SK-N-SH (cell line): ENCODE results near the gene ESPL1.

ENCODE experiments used
- CHD2 ChIP-seq: fragments of 150-350 bp; IDR thresholded peaks from 2 replicates; pipeline ENCODE4 v1.6.1; 2018; ENCODE audit warnings: low read length; ENCODE audit not compliant: partially characterized antibody
- EP300 ChIP-seq, 2 experiments: IDR thresholded peaks; 2 replicates each; pipeline versions ENCODE4 v1.4.0 to v1.6.1; 2012; ENCODE audit warnings: borderline replicate concordance in 1 of 2, low read depth in 1 of 2, low read length in 1 of 2
- EZH2phosphoT487 ChIP-seq: fragments of 200-600 bp; sonication (generic); IDR thresholded peaks from 2 replicates; pipeline ENCODE4 v1.6.1; 2017; ENCODE audit warnings: low read depth, mixed run types, mild to moderate bottlenecking, antibody characterized with exemption, moderate library complexity, borderline replicate concordance
- GABPA ChIP-seq: IDR thresholded peaks from 2 replicates; pipeline ENCODE4 v1.4.0; 2012; ENCODE audit warnings: low read depth, mild to moderate bottlenecking
- MXI1 ChIP-seq: IDR thresholded peaks from 2 replicates; pipeline ENCODE4 v1.6.1; 2012; ENCODE audit warnings: mild to moderate bottlenecking, low read depth, low read length, improper control_type of control experiment
- POLR2AphosphoS5 ChIP-seq: IDR thresholded peaks from 2 replicates; pipeline ENCODE4 v1.6.1; 2012; ENCODE audit warnings: low read depth, low read length
- TF ChIP-seq, protein P1 (sequence below): fragments of 200-600 bp; sonication (generic); IDR thresholded peaks from 2 replicates; pipeline ENCODE4 v1.6.1; 2017; ENCODE audit warnings: antibody characterized with exemption, mild to moderate bottlenecking, moderate library complexity
- TF ChIP-seq, protein P2 (sequence below): IDR thresholded peaks from 2 replicates; pipeline ENCODE4 v1.4.0; 2012; ENCODE audit warnings: low read depth

DNA sequence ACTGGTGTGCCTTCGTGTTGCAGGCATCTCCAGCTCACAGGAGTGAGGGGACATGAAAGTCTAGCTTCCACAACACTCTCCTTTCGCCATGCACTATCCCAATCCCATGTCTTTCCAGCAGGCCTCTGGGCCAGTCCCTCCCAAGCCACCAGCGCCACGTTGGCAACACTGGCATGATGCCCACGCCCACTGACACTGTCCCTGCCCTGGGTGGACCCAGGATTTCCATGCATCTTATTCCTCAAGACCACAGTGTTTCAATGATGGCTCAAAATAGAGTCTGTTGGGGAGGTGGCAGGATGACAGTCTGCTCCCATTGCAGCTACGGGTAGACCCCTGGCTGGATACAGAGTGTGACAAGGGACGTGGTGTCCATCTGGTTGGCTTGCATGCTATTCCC is 65.7 kb downstream of the ESPL1 start:
- no peak for TF ChIP-seq EP300 (IDR thresholded peaks at IDR 0.05; ENCODE audit: borderline replicate concordance in 1 of 2, low read depth in 1 of 2, low read length in 1 of 2)
- TF ChIP-seq, protein P1, sequence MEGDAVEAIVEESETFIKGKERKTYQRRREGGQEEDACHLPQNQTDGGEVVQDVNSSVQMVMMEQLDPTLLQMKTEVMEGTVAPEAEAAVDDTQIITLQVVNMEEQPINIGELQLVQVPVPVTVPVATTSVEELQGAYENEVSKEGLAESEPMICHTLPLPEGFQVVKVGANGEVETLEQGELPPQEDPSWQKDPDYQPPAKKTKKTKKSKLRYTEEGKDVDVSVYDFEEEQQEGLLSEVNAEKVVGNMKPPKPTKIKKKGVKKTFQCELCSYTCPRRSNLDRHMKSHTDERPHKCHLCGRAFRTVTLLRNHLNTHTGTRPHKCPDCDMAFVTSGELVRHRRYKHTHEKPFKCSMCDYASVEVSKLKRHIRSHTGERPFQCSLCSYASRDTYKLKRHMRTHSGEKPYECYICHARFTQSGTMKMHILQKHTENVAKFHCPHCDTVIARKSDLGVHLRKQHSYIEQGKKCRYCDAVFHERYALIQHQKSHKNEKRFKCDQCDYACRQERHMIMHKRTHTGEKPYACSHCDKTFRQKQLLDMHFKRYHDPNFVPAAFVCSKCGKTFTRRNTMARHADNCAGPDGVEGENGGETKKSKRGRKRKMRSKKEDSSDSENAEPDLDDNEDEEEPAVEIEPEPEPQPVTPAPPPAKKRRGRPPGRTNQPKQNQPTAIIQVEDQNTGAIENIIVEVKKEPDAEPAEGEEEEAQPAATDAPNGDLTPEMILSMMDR: no peak
- no peak for TF ChIP-seq MXI1
- TF ChIP-seq, protein P2, sequence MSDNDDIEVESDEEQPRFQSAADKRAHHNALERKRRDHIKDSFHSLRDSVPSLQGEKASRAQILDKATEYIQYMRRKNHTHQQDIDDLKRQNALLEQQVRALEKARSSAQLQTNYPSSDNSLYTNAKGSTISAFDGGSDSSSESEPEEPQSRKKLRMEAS: no peak
- TF ChIP-seq POLR2AphosphoS5: no peak
- no peak for TF ChIP-seq GABPA
- no peak for TF ChIP-seq CHD2
- TF ChIP-seq EZH2phosphoT487: no peak
